Tongue (tissue), 2 donors: ENCODE data around the gene OR1F1. TPM values are rescaled to one million over a fixed set of nuclear protein-coding genes. Genes with fewer than 3 reads are reported as not detected.
"Not testable (repeated sequence)": the region's sequence is repeated elsewhere in the genome, so short reads cannot be mapped to it uniquely, and the experiment has no call there.

Source experiments
- DNase-seq: peaks from one replicate; pipeline ENCODE4 v3.0.0-alpha.2; 2015
- total RNA-seq: library from RNA; depleted of rRNA; stranded (reverse); fragments of >200 nt; gene quantifications from one replicate; pipeline ENCODE4 v1.2.3, GENCODE V29; 2014

OR1F1 gene
- total RNA-seq, 1 donor from 2014 or later, result not detected

DNA sequence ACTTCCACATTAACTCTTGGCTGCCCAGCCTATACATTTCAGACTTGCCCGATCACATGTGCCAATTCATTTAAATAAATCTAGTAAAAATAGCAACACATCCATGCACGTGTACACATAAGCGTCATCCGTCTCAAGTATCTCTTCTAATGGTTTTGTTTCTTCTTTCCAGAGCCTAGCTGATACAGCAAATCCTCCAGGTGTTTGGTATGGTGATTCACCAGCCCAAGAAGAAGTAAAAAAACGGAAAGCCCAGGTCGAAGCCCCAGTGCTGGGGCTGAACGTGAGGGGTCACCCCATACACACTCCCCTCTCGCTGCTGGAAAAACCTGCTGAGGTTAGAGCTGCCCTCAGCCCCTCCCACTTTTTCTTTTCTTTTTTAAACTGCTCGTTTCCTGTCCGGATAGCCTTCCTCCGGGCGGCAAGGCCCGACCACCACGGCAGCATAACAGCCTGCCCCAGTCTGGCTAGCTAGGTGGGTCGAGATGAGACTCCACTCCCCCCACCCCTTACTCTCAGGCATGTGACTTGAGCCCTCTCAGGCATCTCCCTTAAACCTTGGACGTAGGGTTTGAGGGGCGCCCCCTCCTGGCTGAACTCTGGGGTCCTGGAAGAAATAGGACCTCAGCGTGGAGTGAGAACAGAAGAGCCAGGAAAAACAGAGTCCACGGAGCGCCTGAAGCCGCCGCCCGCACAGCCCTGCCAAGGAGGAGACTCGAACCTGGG, 13.9 kb upstream of the OR1F1 start:
- DNase-seq, result no peak

DNA sequence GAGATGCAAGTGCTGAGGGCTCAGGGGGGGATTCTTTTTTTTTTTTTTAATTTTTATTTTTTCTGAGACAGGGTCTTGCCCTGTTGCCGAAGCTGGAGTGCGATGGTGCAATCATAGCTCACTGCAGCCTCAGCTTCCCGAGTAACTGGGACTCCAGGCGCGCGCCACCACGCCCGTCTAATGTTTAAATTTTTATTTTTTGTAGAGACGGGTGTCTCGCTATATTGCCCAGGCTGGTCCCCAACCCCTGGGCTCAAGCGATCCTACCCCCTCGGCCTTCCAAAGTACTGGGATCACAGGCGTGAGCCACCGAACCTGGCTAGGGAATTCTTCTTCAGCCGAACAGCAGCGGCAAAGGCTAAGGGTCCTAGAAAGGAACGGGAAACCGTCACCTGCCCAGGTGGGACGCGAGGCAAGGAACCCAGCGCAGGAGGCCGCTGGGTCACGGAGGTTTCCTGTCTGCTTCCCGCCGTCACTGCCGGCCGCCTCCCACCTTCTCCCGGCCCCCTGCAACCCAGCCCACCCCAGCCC, 13.3 kb upstream of the OR1F1 start:
- no peak for DNase-seq

GRCh38 chr16:3175157-3176093, 12.6 kb upstream of the OR1F1 start:
- DNase-seq, result no peak

GRCh38 chr16:3179651-3180050, 8.4 kb upstream of the OR1F1 start:
- no peak for DNase-seq

- DNase-seq, result no peak
Measured at GRCh38 chr16:3180445-3180878, 7.5 kb upstream of the OR1F1 start.

DNA sequence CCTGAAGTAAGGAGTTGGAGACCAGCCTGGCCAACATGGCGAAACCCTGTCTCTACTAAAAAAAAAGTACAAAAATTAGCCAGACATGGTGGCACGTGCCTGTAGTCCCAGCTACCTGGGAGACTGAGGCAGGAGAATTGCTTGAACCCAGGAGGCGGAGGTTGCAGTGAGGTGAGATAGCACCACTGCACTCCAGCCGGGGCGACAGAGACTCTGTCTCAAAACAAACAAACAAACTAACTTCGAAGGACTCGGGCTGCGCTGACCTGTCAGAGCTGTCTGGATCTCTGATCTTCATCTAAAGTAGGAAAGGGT, 5.8 kb upstream of the OR1F1 start:
- DNase-seq, result not testable (repeated sequence)

DNA sequence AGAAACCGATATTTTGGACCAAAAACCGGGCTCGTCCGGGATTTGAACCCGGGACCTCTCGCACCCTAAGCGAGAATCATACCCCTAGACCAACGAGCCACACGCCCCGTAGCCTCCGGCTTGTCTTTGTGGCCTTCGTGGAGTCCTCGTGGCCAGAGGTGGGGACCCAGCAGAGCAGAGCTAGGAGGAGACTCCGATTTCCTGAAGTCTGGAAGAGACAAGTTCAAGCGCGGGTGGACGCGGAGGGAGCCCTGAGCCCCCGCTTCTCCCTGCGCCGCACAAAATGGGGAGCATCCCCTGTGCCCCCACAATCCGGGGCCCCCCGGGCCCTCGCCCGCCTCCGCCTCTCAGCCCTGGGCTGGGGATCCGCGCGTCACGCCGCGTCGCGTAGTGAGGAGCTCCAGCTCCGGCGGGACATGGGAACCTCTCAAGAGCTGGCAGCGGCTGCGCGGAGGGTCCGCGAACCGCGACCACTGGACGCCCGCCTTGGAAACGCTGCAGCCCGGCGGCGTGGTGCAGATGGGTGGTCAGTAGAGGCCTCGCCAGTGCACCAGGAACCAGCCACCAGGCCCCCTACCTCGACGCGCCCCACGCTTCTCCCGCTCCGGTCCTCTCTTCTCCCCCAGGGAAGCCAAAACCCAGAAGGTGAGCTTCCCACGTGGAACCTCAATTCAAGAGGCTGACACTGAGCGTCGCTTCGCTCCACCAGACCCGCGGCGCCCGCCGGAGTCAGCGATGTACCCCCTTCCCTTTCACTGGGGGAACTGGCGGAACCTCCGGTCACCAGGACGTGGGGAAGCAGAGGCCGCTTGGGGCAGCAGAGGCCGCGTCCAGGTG, 5.2 kb upstream of the OR1F1 start:
- no peak for DNase-seq

DNA sequence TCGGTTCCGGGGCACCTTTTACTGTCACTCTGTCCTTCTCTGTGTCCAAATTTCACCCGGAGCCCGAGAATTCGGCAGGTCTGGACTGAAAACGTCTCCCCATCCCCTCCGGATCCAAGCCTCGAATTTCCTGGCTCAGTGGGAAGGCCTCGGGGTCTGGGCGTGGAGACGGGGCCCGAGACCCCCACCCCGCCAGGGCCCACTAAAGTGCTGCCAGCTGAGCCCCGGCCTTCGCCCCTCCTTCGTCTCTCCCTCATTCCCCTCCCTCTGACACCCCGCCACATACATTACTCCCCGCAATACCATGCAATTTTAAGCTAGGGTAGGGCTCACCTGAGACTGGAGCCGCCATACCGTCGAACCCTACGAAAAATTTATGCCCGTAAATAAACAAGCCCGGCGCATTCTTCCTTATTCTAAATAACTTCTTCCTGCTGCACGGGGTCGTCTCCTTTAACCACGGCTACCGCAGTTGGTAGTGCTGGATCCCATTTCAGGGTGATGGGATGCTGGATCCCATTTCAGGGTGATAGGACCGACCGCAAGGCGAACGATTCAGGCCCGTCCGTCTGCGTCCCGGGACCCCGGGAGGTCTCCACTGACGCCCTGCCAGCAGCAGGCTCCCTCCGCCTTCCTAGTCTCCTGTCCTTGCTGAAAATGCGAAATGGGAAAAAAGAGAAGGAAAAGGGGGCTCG, 4.4 kb upstream of the OR1F1 start:
- no peak for DNase-seq

- no peak for DNase-seq
Measured at GRCh38 chr16:3186946-3187690, 886 bp upstream of the OR1F1 start.

DNA sequence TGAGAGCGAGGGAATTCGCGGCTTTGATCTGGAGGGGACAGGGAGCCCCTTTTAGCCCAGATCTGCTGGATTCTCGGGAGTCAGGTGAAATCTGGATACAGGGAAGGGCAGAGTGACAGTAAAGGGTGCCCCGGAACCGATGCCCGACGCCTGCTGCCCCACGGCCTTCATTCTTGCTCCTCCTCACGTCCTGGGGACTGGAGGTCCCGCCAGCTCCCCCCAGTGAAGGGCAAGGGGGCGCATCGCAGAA, 596 bp downstream of the OR1F1 start:
- no peak for DNase-seq

GRCh38 chr16:3188925-3189825, 1.2 kb downstream of the OR1F1 start:
- no peak for DNase-seq

- DNase-seq, result no peak
Measured at GRCh38 chr16:3189869-3190268, 1.9 kb downstream of the OR1F1 start.

GRCh38 chr16:3190949-3191353, 2.9 kb downstream of the OR1F1 start:
- no peak for DNase-seq

DNA sequence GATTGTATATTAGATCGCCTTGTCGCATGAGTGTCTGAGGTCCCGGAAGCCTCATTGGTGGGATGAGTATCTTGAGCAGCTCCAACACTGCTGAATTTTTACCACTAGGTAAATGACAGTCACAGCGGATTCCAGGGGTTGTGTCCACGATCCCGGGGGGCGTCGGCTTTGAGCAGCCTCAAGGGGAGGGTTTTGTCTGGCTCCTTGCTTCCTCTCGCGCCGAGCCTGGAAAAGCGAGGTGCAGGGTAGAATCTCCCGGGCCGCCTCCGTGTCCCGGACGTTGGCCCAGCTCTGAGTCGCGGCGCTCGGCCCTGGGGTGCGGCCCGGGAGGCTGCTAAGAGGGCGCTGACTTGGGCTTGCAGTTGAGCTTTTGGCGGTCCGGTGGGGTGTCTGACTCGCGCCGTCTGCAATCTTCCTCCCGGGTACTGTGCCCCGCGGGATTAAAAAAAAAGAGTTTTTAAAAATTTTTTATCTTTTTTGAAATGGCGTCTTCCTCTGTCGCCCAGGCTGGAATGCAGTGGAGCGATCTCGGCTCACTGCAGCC, 4.5 kb downstream of the OR1F1 start:
- DNase-seq, result no peak

DNA sequence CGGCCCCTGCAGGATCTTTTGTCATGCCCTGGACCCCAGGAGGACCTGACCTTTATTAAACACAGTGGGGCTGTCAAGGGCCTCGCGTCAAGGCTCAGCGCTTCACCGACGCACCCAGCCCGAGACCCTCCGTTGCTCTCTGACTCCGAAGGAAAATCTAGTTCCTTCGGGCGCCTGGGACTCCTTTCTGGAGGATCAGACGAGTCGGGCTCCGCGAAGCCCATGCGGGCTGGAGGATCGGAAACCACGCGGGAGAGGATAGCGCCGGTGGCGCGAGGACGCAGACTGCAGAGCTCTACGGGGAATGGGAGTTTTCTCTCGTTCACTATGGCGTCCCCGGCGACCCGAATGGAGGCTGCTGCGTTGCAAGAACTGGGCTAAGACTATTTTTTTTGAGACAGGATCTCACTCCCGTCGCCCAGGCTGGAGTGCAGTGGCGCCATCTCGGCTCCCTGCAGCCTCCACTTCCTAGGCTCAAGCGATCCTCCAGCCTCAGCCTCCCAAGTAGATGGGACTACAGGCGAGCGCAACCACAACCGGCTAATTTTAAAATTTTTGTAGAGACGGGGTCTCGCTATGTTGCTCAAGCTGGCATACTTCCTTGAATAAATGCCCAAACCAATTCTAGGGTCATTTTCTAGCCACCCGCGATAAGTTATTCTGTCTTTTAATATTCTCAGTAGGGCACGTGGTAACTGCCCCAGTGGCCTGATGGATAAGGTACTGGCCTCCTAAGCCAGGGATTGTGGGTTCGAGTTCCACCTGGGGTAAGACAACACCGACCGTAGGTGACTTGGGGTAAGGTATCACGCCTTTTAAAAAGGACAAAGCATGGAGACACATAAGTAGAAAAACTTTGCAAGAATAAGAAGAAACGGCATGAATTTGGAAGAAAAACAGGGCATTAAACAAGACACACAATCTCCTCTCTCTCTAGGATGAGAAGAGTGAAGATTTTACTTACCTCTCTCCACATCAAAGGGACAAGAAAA, 5.5 kb downstream of the OR1F1 start:
- no peak for DNase-seq

GRCh38 chr16:3194792-3195191, 6.8 kb downstream of the OR1F1 start:
- DNase-seq, result no peak

DNA sequence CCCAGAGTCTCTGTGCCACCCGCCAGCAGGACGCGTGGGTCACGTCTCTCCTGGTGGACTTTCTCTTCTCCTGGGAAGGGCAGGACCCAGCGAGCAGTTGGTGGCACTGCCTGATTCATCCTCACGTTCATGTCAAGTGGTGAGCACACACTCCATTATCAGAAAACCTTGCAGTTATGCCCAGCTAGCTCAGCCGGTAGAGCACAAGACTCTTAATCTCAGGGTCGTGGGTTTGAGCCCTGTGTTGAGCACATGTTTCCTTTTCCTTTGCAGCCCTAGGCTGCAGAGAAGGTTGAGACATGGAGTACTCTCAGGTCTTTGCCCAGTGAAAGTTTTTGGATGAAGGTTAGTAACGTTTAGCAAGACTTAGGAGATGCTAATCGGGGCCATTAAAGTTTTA, 8.0 kb downstream of the OR1F1 start:
- DNase-seq, result no peak

- DNase-seq, result not testable (repeated sequence)
Measured at GRCh38 chr16:3197694-3198333, 9.8 kb downstream of the OR1F1 start.
